Measurements from ENCODE around the gene CDH13.

CDH13 gene

GRCh38 chr16:83720213-83720612 is 1093.4 kb downstream of the CDH13 start:
- no peak overlapping the region for H3K4me3 ChIP-seq (replicated peaks; ENCODE audit: low read depth, low read length)
- no peak for TF ChIP-seq CTCF (IDR thresholded peaks at IDR 0.05; ENCODE audit: low read length, missing control alignments)
- no peak for DNase-seq (ENCODE audit: low read depth)

- TF ChIP-seq CTCF (IDR thresholded peaks at IDR 0.05; ENCODE audit: low read length, missing control alignments): no peak
- H3K4me3 ChIP-seq (replicated peaks; ENCODE audit: low read depth, low read length): no peak overlapping the region
- no peak for DNase-seq (ENCODE audit: low read depth)
These were observed 1094.2 kb downstream of the CDH13 start for GRCh38 chr16:83720981-83721380.

- no peak for DNase-seq (ENCODE audit: low read depth)
- no peak for TF ChIP-seq CTCF (IDR thresholded peaks at IDR 0.05; ENCODE audit: low read length, missing control alignments)
- no peak overlapping the region for H3K4me3 ChIP-seq (replicated peaks; ENCODE audit: low read depth, low read length)
These were observed 1094.9 kb downstream of the CDH13 start for GRCh38 chr16:83721676-83722075.

GRCh38 chr16:83722456-83723183 is 1095.9 kb downstream of the CDH13 start:
- TF ChIP-seq CTCF (IDR thresholded peaks at IDR 0.05; ENCODE audit: low read length, missing control alignments): no peak
- no peak for DNase-seq (ENCODE audit: low read depth)
- no peak overlapping the region for H3K4me3 ChIP-seq (replicated peaks; ENCODE audit: low read depth, low read length)

- TF ChIP-seq CTCF (IDR thresholded peaks at IDR 0.05; ENCODE audit: low read length, missing control alignments): no peak
- no peak overlapping the region for H3K4me3 ChIP-seq (replicated peaks; ENCODE audit: low read depth, low read length)
- DNase-seq (ENCODE audit: low read depth): no peak
These were observed 1096.5 kb downstream of the CDH13 start for GRCh38 chr16:83723244-83723643.

- TF ChIP-seq CTCF (IDR thresholded peaks at IDR 0.05; ENCODE audit: low read length, missing control alignments): no peak
- no peak for DNase-seq (ENCODE audit: low read depth)
- no peak overlapping the region for H3K4me3 ChIP-seq (replicated peaks; ENCODE audit: low read depth, low read length)
These were observed 1097.1 kb downstream of the CDH13 start for GRCh38 chr16:83723901-83724300.

- no peak for DNase-seq (ENCODE audit: low read depth)
- H3K4me3 ChIP-seq (replicated peaks; ENCODE audit: low read depth, low read length): no peak overlapping the region
- TF ChIP-seq CTCF (IDR thresholded peaks at IDR 0.05; ENCODE audit: low read length, missing control alignments): no peak
These were observed 1097.8 kb downstream of the CDH13 start for GRCh38 chr16:83724585-83724984.

Measured in fibroblast of pulmonary artery (primary cell).